Stimulated activated CD8-positive, alpha-beta memory T cell treated with anti-CD3 and anti-CD28 coated beads, Interleukin-2, amount 100 ng/mL, for 1 hour (primary cell): ENCODE measurements around the gene NEAT1.

Experiments used
- DNase-seq, 2 donors: peaks; one replicate each; pipeline ENCODE4 v3.0.0-alpha.2; 2020; ENCODE audit warnings: low read depth in 2 of 2

Gene NEAT1

GRCh38 chr11:65433657-65434056, 11.1 kb downstream of the NEAT1 start:
- DNase-seq, result no peak

GRCh38 chr11:65434057-65434666, 11.6 kb downstream of the NEAT1 start:
- no peak for DNase-seq

DNA sequence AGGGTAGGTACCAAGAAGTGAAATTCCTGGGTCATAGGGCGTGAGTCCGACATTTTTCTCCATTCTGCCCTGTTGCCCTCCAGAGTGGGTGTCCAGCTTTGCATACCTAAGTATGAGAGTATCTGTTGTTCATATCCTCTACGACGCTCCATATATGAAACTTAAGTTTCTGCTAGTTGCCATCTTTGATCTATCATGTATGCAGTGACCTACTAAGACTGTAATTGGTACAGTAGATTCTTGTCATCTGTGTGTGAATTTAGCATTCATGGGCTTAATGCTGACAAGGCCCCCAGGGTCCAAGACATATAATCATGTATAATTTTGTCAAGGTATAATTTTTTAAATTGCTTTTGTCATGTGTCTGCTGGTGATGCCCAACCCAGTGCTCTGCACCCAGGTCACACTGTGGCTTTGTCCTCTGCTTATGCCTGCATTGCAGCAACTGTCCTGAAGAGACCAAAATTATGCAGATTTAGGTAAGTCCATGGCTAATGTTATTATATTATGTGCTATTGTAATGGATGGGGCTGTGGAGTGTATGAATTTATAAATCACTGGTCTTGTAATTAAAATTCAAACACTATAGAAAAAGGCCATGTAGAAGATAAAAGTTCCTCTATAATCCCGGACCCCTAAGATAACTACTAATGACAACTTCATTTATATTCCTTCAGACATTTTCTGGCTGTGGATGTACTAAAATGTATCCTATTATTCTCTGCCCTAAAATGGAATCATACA, 12.2 kb downstream of the NEAT1 start:
- no peak for DNase-seq

- DNase-seq, result no peak
Observed at GRCh38 chr11:65435411-65435931, 12.9 kb downstream of the NEAT1 start.

GRCh38 chr11:65435981-65436411, 13.4 kb downstream of the NEAT1 start:
- DNase-seq, result no peak

DNA sequence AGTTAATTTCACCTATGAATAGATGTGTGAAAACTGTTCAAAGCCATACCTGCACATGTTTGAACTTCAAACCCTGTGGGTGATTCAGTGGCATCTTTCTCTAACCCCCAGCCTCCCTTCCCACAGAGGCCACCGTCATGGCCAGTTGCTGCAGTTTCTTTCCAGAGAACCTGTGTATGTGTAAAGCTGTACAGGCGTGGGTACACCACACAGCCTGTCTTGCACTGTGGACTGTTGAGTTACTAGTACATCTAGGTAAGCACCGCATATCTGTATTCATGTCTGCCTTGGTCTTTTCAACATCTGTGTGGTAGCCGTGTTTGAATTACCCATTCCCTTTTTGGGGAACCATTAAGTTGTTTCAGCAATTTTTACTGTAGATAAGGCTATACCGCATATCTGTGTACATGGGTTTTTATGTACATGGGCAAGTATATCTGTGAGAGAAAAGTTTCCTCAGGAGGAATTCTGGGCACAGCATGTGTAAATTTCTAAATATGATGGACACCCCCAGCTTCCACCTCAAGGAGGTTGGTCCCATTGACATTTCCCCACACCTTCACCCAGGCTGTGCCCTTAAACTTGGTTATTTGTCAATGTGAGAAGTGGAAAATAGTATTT, 13.9 kb downstream of the NEAT1 start:
- no peak for DNase-seq

DNA sequence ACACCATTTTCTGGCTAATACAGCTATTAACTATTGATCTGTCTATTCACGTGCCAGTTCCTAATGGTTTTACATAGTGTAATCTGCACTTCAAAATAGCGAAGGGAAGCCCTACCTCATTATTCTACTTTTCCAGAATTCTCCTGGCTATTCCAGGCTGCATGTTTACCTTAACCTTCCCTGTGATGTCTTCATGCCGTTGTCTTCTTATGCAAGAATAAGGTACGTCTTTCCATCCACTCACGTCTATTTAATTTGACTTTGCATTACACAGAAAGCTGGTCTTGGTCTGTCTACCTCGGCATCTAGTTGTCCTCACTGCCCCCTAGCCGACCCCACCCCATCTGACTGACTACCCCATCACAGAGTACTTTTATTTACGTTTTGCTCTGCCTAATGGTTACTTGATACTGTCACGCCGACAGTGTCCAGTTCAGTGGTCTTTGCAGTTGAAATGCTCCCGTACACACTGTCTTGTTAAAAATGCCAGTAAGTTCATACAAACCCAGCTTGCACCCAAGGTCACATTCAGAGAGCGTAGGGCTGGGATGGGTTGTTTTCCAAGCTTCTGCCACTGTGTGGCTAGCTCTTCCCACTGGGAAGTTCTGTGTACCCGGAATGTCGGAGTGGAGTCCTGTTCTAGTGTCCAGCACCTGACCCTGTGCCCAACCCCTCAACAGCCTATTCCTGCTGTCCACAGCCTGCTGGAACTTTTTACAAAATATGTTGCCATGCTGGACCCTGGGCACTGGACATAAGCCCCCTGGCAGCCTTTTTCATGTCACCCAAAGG, 15.0 kb downstream of the NEAT1 start:
- no peak for DNase-seq

GRCh38 chr11:65438257-65439151, 15.9 kb downstream of the NEAT1 start:
- DNase-seq, result no peak

GRCh38 chr11:65439331-65440181, 17.0 kb downstream of the NEAT1 start:
- DNase-seq, result no peak

DNA sequence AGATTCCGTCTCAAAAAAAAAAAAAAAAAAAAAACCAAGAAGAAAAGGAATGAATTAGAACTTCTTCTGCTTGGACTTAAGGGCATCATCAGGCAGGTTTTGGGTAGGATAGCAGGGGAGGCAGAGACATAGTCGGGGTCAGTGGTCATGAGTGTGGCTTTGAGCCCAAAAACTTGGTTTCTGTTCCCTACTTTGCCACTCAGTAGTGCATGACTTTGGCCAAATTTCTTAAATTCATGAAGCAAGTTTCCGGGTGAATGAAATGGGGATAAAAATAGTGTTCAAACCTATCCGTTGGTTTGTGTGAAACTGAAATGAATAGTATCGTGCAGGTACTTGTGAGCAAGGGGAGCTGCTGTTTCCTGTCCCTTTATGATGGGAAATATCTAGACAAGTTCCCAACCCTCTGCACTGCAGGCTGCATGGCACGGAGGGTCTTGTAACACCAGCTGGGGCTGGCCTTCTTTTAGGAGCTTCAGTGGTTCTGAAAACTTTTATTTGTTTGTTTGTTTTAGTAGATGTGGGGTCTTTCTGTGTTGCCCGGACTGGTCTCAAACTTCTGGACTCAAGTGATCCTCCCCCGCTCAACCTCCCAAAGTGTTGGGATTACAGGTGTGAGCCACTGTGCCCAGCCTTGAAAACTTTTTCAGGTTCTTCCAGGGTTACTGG, 18.4 kb downstream of the NEAT1 start:
- DNase-seq, result no peak

DNA sequence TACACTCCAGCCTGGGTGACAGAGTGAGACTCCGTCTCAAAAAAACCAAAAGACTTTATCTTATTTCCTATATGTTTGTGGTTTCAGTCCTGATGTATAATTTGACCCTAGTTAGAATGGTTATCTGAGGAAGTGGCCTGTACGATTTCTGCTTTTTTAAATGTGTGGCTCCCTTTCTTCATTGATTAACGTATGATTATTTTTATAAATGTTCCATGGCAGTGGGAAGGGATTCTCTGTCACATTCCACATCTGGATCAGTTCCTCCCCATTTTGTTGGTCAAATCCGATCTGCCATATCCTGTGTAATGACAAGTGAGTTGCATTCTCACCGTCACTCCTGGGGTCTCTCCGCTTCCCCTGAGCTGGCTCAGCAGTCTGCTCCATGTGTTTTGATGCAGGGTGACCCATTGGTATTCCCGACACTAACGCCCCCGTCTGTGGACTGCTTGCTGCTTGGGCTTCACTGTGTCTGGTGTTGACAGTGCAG, 20.3 kb downstream of the NEAT1 start:
- DNase-seq, result no peak

DNA sequence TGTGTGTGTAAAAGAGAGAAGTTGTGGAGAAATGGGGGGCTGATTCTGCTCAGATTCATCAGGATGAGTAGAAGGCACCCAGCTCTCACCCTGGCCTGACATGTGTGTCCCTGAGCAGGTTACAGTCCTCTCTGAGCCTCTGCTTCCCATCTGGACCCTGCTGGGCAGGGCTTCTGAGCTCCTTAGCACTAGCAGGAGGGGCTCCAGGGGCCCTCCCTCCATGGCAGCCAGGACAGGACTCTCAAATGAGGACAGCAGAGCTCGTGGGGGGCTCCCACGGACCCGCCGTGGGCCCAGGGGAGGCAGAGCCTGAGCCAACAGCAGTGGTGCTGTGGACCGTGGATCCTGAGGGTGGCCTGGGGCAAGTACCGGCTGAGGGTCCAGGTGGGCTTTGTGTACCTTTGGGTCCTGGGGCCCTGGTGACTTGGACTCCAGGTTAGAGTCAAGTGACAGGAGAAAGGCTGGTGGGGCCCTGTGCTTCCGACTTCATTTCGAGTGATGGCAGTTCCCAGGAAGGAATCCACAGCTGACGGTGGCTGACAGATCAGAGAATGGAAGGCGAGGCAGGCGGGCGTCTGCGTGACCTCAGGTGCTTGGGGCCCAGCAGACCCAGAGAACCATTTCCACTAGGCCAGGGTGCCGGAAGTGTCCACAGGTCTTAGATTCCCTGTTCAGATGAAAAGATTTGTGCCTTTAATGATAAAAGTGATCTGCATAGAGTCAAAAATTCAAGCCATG, 21.9 kb downstream of the NEAT1 start:
- DNase-seq, result no peak

- no peak for DNase-seq
Observed at GRCh38 chr11:65445101-65445603, 22.6 kb downstream of the NEAT1 start.

DNA sequence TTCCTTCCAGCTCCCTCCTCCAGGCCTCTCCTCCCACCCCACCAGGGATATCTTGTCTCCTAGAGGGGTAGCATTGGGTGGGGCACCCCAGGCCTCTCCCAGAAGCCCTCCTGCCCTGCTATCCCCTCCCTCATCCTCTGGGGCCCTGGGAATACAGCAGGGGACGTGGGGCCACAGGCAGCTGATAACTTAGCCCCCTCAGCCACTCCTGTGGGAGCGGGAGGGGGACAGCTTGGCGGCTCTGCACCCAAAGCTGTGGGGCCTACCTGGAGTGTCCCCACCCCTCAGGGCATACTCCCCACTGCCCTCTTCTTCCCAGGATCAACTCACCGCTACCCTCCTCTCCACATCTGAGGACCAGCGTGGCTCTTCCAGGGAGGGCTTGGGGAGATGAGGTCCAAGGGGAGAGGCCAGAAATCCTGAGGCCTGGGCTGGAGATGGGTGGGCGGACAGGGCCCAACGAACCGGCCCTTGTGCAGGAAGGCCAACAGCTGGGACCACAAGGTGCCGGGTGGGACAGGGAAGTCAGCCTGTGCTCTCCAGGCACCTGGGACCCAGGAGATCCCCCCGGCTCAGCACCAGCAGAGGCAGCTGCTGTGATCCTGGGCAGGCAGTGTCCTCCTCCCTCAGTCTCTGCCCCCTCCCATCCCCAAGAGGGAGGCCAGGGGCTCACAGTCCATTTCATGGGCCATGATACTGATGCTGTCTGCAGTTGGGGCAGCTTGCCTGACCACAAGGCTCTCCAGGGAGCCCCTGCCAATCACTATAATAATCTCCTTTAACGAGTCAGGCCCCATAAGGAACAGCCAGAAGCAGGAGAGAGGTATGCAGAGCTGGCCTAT, 23.2 kb downstream of the NEAT1 start:
- DNase-seq, result no peak

- no peak for DNase-seq
Observed at GRCh38 chr11:65446446-65447277, 24.1 kb downstream of the NEAT1 start.

DNA sequence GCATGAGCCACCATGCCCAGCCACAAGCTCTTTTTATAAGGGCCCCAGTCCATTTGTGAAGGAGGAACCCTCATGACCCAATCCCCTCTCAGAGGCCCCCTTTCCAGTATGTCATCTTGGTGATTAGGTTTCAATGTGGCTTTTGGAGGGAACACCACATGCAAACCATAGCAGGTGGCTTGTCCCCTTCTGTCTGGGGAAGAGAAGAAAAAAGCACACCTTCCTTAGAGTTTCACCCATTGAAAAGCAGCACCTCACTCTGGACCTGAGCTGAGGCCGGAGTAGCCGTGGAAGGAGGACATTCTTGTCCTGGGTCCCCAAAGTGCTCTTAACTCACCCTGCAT, 25.4 kb downstream of the NEAT1 start:
- no peak for DNase-seq
